Prostate gland (tissue), 2 donors: ENCODE results near the gene AMD1. TPM values are rescaled to one million over a fixed set of nuclear protein-coding genes. Genes with fewer than 3 reads are reported as not detected.

Experiments used
- DNase-seq: peaks from one replicate; pipeline ENCODE4 v3.0.0-alpha.2; 2019; ENCODE audit warnings: low spot score
- H3K27ac ChIP-seq, 2 donors: fragments of 200-600 bp; sonication (generic); 2 replicates each; pipeline ENCODE4 v1.5.1; 2017 to 2019
- H3K27me3 ChIP-seq: fragments of 200-600 bp; sonication (generic); replicated peaks from 2 replicates; pipeline ENCODE4 v1.5.1; 2019; ENCODE audit not compliant: insufficient read depth
- H3K36me3 ChIP-seq, 2 donors: fragments of 200-600 bp; sonication (generic); 1 replicate in 1 of 2; 2 replicates in 1 of 2; pipeline versions ENCODE4 v1.5.1 to v1.8.1; 2017 to 2019
- H3K4me1 ChIP-seq: fragments of 200-600 bp; sonication (generic); replicated peaks from 2 replicates; pipeline ENCODE4 v1.5.1; 2019
- H3K4me3 ChIP-seq, 2 donors: fragments of 200-600 bp; sonication (generic); 2 replicates each; pipeline ENCODE4 v1.5.1; 2017 to 2019
- H3K9me3 ChIP-seq: fragments of 200-600 bp; sonication (generic); 2 replicates; pipeline ENCODE4 v1.5.1; 2017
- CTCF ChIP-seq, 4 experiments: fragments of 200-600 bp in 2 of 4; fragments of 450-650 bp in 2 of 4; sonication (generic) in 2 of 4; IDR thresholded peaks; 1 replicate in 3 of 4; 2 replicates in 1 of 4; pipeline ENCODE4 v1.5.1; 2016 to 2019; ENCODE audit warnings: antibody characterized with exemption in 4 of 4, mild to moderate bottlenecking in 2 of 4, moderate library complexity in 2 of 4
- POLR2A ChIP-seq: fragments of 450-650 bp; IDR thresholded peaks from one replicate; pipeline ENCODE4 v1.6.1; 2016; ENCODE audit warnings: antibody characterized with exemption, mild to moderate bottlenecking
- POLR2AphosphoS5 ChIP-seq: sonication (generic); formaldehyde crosslinking; IDR thresholded peaks from one replicate; pipeline ENCODE4 v1.6.1; 2017; ENCODE audit warnings: antibody characterized with exemption
- WGBS: methylation state at CpG from one replicate; pipeline ENCODE4 v1.1.5; 2018; 5-methylcytosine and 5-hydroxymethylcytosine counted together
- intact Hi-C: fragments of 100-400 bp; cut with DNase I; formaldehyde crosslinking; loops from one replicate; pipeline ENCODE4 v1.14.2; 2022
- total RNA-seq, 2 donors: library from RNA; depleted of rRNA; stranded (reverse); fragments of >200 nt; gene quantifications; one replicate each; pipeline ENCODE4 v1.1.0, GENCODE V29; 2016

AMD1 gene
- total RNA-seq, 2 donors from 2014 or later: 286 to 504 TPM

DNA sequence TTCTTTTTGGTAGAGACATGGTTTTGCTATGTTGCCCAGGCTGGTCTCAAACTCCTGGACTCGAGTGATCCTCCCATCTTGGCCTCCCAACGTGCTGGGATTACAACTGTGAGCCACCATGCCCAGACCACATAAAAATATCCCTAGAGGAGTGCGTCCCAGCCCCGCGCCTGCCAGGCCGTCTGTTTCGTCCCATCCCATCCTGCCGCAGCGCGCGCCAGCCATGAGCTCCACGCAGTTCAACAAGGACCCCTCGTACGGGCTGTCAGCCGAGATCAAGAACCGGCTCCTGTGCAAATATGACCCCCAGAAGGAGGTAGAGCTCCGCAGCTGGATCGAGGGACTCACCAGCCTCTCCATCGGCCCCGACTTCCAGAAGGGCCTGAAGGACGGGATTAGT is 16.6 kb upstream of the AMD1 start:
- WGBS: 97% methylated on average over 21 of the region's 21 CpGs
- TF ChIP-seq POLR2A: no peak
- no peak for TF ChIP-seq POLR2AphosphoS5
- no peak for TF ChIP-seq CTCF (IDR thresholded peaks at IDR 0.05)
- H3K27me3 ChIP-seq: no peaks in the 10 kb centered on the region
- H3K4me1 ChIP-seq: no peaks in the 10 kb centered on the region
- no peak overlapping the region for H3K4me3 ChIP-seq
- H3K9me3 ChIP-seq: no peaks in the 10 kb centered on the region
- H3K36me3 ChIP-seq: no peaks in the 10 kb centered on the region
- no peak overlapping the region for H3K27ac ChIP-seq
- intact Hi-C loops: loop anchor here (10.0 kb wide), 1 partner anchor 47 kb away; no protein-coding TSS in a partner anchor
- no peak for DNase-seq

DNA sequence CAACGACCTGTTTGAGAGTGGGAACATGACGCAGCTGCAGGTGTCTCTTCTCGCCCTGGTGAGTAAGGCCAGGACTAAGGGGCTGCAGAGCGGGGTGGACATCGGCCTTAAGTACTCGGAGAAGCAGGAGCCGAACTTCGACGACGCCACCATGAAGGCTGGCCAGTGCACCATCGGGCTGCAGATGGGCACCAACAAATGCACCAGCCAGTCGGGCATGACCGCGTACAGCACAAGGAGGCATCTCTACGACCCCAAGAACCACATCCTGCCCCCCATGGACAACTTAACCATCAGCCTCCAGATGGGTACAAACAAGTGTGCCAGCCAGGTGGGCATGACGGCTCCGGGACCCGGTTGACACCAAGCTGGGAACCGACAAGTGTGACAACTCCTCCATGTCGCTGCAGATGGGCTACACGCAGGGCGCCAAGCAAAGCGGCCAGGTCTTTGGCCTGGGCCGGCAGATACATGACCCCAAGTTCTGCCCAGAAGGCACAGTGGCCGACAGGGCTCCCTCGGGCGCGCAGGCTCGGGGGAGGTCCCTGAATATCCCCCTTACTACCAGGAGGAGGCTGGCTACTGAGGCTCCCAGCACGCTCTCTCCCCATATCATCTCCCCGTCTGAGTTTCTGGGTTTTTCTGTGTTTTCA is 15.9 kb upstream of the AMD1 start:
- 96% methylated on average over 31 of the region's 31 CpGs for WGBS
- no peak for DNase-seq
- no peak overlapping the region for H3K4me3 ChIP-seq
- no peak overlapping the region for H3K27ac ChIP-seq
- intact Hi-C loops: loop anchor here (10.0 kb wide), 1 partner anchor 46 kb away; no protein-coding TSS in a partner anchor
- no peaks in the 10 kb centered on the region for H3K9me3 ChIP-seq
- TF ChIP-seq CTCF (IDR thresholded peaks at IDR 0.05) (no peak), POLR2AphosphoS5 (no peak), POLR2A (no peak)
- H3K36me3 ChIP-seq: no peaks in the 10 kb centered on the region
- no peaks in the 10 kb centered on the region for H3K27me3 ChIP-seq
- H3K4me1 ChIP-seq: no peaks in the 10 kb centered on the region

- no peak overlapping the region for H3K4me3 ChIP-seq
- no peaks in the 10 kb centered on the region for H3K4me1 ChIP-seq
- no peak overlapping the region for H3K27ac ChIP-seq
- H3K9me3 ChIP-seq: no peaks in the 10 kb centered on the region
- 76% methylated on average over 12 of the region's 12 CpGs for WGBS
- no peak for TF ChIP-seq POLR2AphosphoS5
- no peak for TF ChIP-seq CTCF (IDR thresholded peaks at IDR 0.05)
- no peak for TF ChIP-seq POLR2A
- DNase-seq: no peak
- no peaks in the 10 kb centered on the region for H3K36me3 ChIP-seq
- H3K27me3 ChIP-seq: no peaks in the 10 kb centered on the region
- intact Hi-C loops: loop anchor here (10.0 kb wide), 1 partner anchor 45 kb away; no protein-coding TSS in a partner anchor
These were observed 15.2 kb upstream of the AMD1 start for GRCh38 chr6:110859335-110859792.

DNA sequence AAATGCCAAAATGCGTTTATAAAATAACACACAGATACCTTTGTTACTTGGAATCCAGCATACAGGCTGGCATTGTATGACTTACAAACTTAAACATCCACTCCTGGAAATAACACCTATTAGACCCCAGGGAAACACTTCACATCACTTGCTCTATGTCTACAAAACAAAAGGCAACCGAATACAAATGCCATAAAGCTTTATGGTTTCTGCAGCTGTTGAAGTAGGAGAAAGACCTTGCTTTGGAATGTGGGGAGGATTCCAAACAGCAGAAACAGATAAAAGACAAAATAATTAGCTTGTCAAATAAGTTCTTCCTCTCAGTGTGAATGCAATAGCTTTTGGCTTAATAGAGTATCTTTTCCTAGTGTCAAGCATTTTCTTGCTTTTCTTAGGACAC is 9.8 kb upstream of the AMD1 start:
- Histone ChIP-seq H3K4me1 (no peaks in the 10 kb centered on the region), H3K36me3 (no peaks in the 10 kb centered on the region), H3K4me3 (no peak overlapping the region), H3K9me3 (no peaks in the 10 kb centered on the region), H3K27ac (no peak overlapping the region), H3K27me3 (no peaks in the 10 kb centered on the region)
- WGBS: 28% methylated on average over 2 of the region's 2 CpGs
- intact Hi-C loops: no loop called here
- no peak for DNase-seq
- TF ChIP-seq POLR2AphosphoS5 (no peak), CTCF (IDR thresholded peaks at IDR 0.05) (no peak), POLR2A (no peak)
